GM23248 (cell line): ENCODE measurements around the gene SLAIN2. TPM values are rescaled to one million over a fixed set of nuclear protein-coding genes. Genes with fewer than 3 reads are reported as not detected.
A peak's percentile ranks its signal among the peaks of the same experiment; 100 is the strongest.

Experiments used
- DNase-seq: peaks from one replicate; pipeline ENCODE4 v3.0.0-alpha.2; 2015
- H2AFZ ChIP-seq: fragments of 200-600 bp; sonication (generic); 2 replicates; pipeline ENCODE4 v1.6.1; 2016; ENCODE audit warnings: antibody characterized with exemption
- H3F3A ChIP-seq: fragments of 200-600 bp; sonication (generic); 2 replicates; pipeline ENCODE4 v1.6.1; 2016; ENCODE audit warnings: mild to moderate bottlenecking, antibody characterized with exemption, mixed run types; ENCODE audit not compliant: insufficient read depth
- H3K27ac ChIP-seq: fragments of 200-600 bp; sonication (generic); 2 replicates; pipeline ENCODE4 v1.5.1; 2016; ENCODE audit warnings: mild to moderate bottlenecking
- H3K27me3 ChIP-seq: fragments of 200-600 bp; sonication (generic); replicated peaks from 2 replicates; pipeline ENCODE4 v1.6.1; 2016; ENCODE audit warnings: mild to moderate bottlenecking; ENCODE audit not compliant: insufficient read depth
- H3K36me3 ChIP-seq: fragments of 200-600 bp; sonication (generic); 2 replicates; pipeline ENCODE4 v1.6.1; 2016; ENCODE audit warnings: low read depth, mild to moderate bottlenecking
- H3K4me1 ChIP-seq: fragments of 200-600 bp; sonication (generic); 2 replicates; pipeline ENCODE4 v1.6.1; 2016; ENCODE audit warnings: mild to moderate bottlenecking; ENCODE audit not compliant: insufficient read depth
- H3K4me2 ChIP-seq: fragments of 200-600 bp; sonication (generic); one replicate; pipeline ENCODE4 v1.6.1; 2016; ENCODE audit warnings: mild to moderate bottlenecking; ENCODE audit not compliant: unreplicated experiment
- H3K4me3 ChIP-seq: fragments of 200-600 bp; sonication (generic); 2 replicates; pipeline ENCODE4 v1.5.1; 2016; ENCODE audit warnings: mild to moderate bottlenecking
- H3K79me2 ChIP-seq: fragments of 200-600 bp; sonication (generic); 2 replicates; pipeline ENCODE4 v1.6.1; 2016; ENCODE audit warnings: mild to moderate bottlenecking; ENCODE audit not compliant: insufficient read depth
- H3K9ac ChIP-seq: fragments of 200-600 bp; sonication (generic); 2 replicates; pipeline ENCODE4 v1.6.1; 2016; ENCODE audit warnings: mild to moderate bottlenecking
- H3K9me2 ChIP-seq: fragments of 200-600 bp; sonication (generic); 2 replicates; pipeline ENCODE4 v1.6.1; 2016; ENCODE audit warnings: mixed run types, mild to moderate bottlenecking, moderate library complexity; ENCODE audit not compliant: insufficient read depth
- H3K9me3 ChIP-seq: fragments of 200-600 bp; sonication (generic); one replicate; pipeline ENCODE4 v1.6.1; 2017; ENCODE audit warnings: low read depth
- H4K20me1 ChIP-seq: fragments of 200-600 bp; sonication (generic); 2 replicates; pipeline ENCODE4 v1.6.0; 2016; ENCODE audit not compliant: insufficient read depth
- EZH2 ChIP-seq: fragments of 200-600 bp; sonication (generic); IDR thresholded peaks from 2 replicates; pipeline ENCODE4 v1.6.1; 2018; ENCODE audit warnings: antibody characterized with exemption, mild to moderate bottlenecking; ENCODE audit not compliant: insufficient read depth, poor library complexity, severe bottlenecking
- EZH2phosphoT487 ChIP-seq: fragments of 200-600 bp; sonication (generic); IDR thresholded peaks from 2 replicates; pipeline ENCODE4 v1.6.1; 2018; ENCODE audit warnings: antibody characterized with exemption, moderate library complexity, mild to moderate bottlenecking, low read depth; ENCODE audit not compliant: insufficient read depth
- WGBS, 2 experiments: methylation state at CpG; one replicate each; pipeline ENCODE4 v1.1.6; 2015 to 2017; ENCODE audit warnings: low lambda C conversion rate in 2 of 2, low coverage in 1 of 2; ENCODE audit errors: missing lambda C conversion rate in 2 of 2; 5-methylcytosine and 5-hydroxymethylcytosine counted together
- in situ Hi-C: fragments of 300-500 bp; cut with MboI; formaldehyde crosslinking; loops from 2 replicates; pipeline ENCODE4 v1.15.0; 2020
- polyA plus RNA-seq: library from polyadenylated mRNA; unstranded; fragments of >200 nt; fragmentation: Nextera tagmentation; extraction: Ambion mirVana; gene quantifications from 2 replicates; pipeline ENCODE4 v1.2.1, GENCODE V29; 2016
- total RNA-seq: library from RNA; depleted of rRNA; stranded (reverse); fragments of >200 nt; shearing (Covaris generic); gene quantifications from 2 replicates; pipeline ENCODE4 v1.2.3, GENCODE V29; 2014

SLAIN2 gene
- total and polyA plus RNA-seq, 2 experiments from 2014 or later: 41.9 to 60.4 TPM

DNA sequence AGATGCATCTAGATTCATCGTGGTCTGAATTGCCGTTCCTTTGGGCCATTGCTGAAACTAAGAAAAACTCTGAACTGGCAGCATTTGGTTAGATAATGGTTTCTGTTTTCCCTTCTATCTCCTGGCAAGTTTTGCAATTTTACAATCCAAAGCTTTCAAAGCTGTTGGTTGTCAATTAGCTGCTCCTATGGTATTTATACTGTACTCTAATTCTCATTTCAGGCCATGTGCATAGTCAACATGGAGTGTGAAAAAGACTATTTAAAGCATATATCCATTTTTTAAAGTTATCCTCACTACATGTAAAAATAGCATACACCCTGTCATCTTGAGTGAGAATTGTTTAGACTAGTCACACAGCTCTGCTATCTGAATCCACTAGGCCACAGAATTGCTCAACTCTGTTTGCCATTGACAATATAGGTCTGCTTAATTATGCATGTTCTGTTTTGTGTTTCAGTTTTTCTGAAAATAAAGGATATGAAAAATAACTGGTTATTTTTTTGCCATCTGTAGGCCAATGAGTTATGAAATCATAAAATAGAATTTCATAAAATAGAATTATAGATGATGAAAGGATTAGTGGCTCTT is 44.0 kb upstream of the SLAIN2 start:
- WGBS, 2 experiments: 95% methylated on average over 2 of the region's 2 CpGs
- H3K36me3 ChIP-seq: no peaks in the 10 kb centered on the region
- no peak overlapping the region for H3K4me2 ChIP-seq
- H3K9me2 ChIP-seq: no peaks in the 10 kb centered on the region
- TF ChIP-seq EZH2phosphoT487 (no peak), EZH2 (no peak)
- no peak overlapping the region for H2AFZ ChIP-seq
- no peak overlapping the region for H3K27ac ChIP-seq
- H3K4me1 ChIP-seq: peaks cover 8% of the 10 kb centered on the region; the same call in 1 of the 2 replicates
- no peak for DNase-seq
- H3K9me3 ChIP-seq: no peaks in the 10 kb centered on the region
- H3K27me3 ChIP-seq: no peaks in the 10 kb centered on the region
- H4K20me1 ChIP-seq: no peaks in the 10 kb centered on the region
- H3K4me3 ChIP-seq: no peak overlapping the region
- in situ Hi-C loops: no loop called here
- H3K9ac ChIP-seq: no peak overlapping the region
- peaks cover 3% of the 10 kb centered on the region; the same call in 1 of the 2 replicates for H3F3A ChIP-seq
- no peaks in the 10 kb centered on the region for H3K79me2 ChIP-seq

GRCh38 chr4:48299560-48299959 is 41.8 kb upstream of the SLAIN2 start:
- DNase-seq: no peak
- WGBS, 2 experiments: 77 to 84% methylated on average over 4 of the region's 4 CpGs

GRCh38 chr4:48300004-48300403 is 41.3 kb upstream of the SLAIN2 start:
- no peak overlapping the region for H3K4me2 ChIP-seq
- peak; percentile 54 for DNase-seq

More at GRCh38 chr4:48299560-48299959, 41.8 kb upstream of the SLAIN2 start:
- no peak overlapping the region for H3K27ac ChIP-seq
- no peaks in the 10 kb centered on the region for H3K79me2 ChIP-seq
- H3K27me3 ChIP-seq: no peaks in the 10 kb centered on the region
- H3K9me2 ChIP-seq: no peaks in the 10 kb centered on the region
- in situ Hi-C loops: no loop called here
- no peak for TF ChIP-seq EZH2phosphoT487
- no peak for TF ChIP-seq EZH2
- H3K9ac ChIP-seq: no peak overlapping the region
- H3F3A ChIP-seq: peaks cover 3% of the 10 kb centered on the region; the same call in 1 of the 2 replicates
- H3K4me3 ChIP-seq: no peak overlapping the region
- no peaks in the 10 kb centered on the region for H4K20me1 ChIP-seq
- H3K36me3 ChIP-seq: no peaks in the 10 kb centered on the region
- no peaks in the 10 kb centered on the region for H3K9me3 ChIP-seq
- H3K4me2 ChIP-seq: no peak overlapping the region
- H2AFZ ChIP-seq: no peak overlapping the region
- peaks cover 8% of the 10 kb centered on the region; the same call in 1 of the 2 replicates for H3K4me1 ChIP-seq

GRCh38 chr4:48305508-48305907 is 35.8 kb upstream of the SLAIN2 start:
- no peak overlapping the region for H3K4me3 ChIP-seq
- H3K4me1 ChIP-seq: no peaks in the 10 kb centered on the region
- no peaks in the 10 kb centered on the region for H3K9me2 ChIP-seq
- TF ChIP-seq EZH2: no peak
- no peak for TF ChIP-seq EZH2phosphoT487
- in situ Hi-C loops: loop anchor here (25.0 kb wide), 1 partner anchor 232 kb away; no protein-coding TSS in a partner anchor
- H2AFZ ChIP-seq: no peak overlapping the region
- H3K27ac ChIP-seq: no peak overlapping the region
- no peaks in the 10 kb centered on the region for H3K79me2 ChIP-seq
- no peaks in the 10 kb centered on the region for H3K36me3 ChIP-seq
- H3F3A ChIP-seq: no peaks in the 10 kb centered on the region
- H3K4me2 ChIP-seq: no peak overlapping the region
- H4K20me1 ChIP-seq: no peaks in the 10 kb centered on the region
- H3K27me3 ChIP-seq: no peaks in the 10 kb centered on the region
- no peak overlapping the region for H3K9ac ChIP-seq
- H3K9me3 ChIP-seq: no peaks in the 10 kb centered on the region
- WGBS, 2 experiments: 67 to 69% methylated on average over 3 of the region's 3 CpGs
- DNase-seq: no peak

More at GRCh38 chr4:48300004-48300403, 41.3 kb upstream of the SLAIN2 start:
- Histone ChIP-seq H3K9me3 (no peaks in the 10 kb centered on the region), H3K4me3 (no peak overlapping the region), H3K27me3 (no peaks in the 10 kb centered on the region), H3K9me2 (no peaks in the 10 kb centered on the region), H4K20me1 (no peaks in the 10 kb centered on the region), H3K36me3 (no peaks in the 10 kb centered on the region), H3K9ac (no peak overlapping the region), H3K27ac (no peak overlapping the region), H3F3A (peaks cover 3% of the 10 kb centered on the region; the same call in 1 of the 2 replicates), H2AFZ (no peak overlapping the region), H3K4me1 (peaks cover 8% of the 10 kb centered on the region; the same call in 1 of the 2 replicates), H3K79me2 (no peaks in the 10 kb centered on the region)
- in situ Hi-C loops: loop anchor here (25.0 kb wide), 1 partner anchor 237 kb away; no protein-coding TSS in a partner anchor
- TF ChIP-seq EZH2phosphoT487 (no peak), EZH2 (no peak)
- 38 to 50% methylated on average over 2 of the region's 2 CpGs for WGBS, 2 experiments
